ENCODE data around the gene RRBP1.

The RRBP1 gene

GRCh38 chr20:17651129-17651759 lies 30.8 kb downstream of the RRBP1 start:
- Histone ChIP-seq H3K4me1 (ENCODE audit: control insufficient read depth in 1 of 2, insufficient read depth in 2 of 2, low read length in 2 of 2) (peaks cover 58 to 66% of the 10 kb centered on the region in 2 donors), H3K27me3 (ENCODE audit: control insufficient read depth in 1 of 2, insufficient read depth in 2 of 2, low read length in 2 of 2) (no peaks in the 10 kb centered on the region), H3K36me3 (ENCODE audit: control insufficient read depth in 1 of 2, insufficient read depth in 2 of 2, low read length in 2 of 2) (peaks cover 27 to 42% of the 10 kb centered on the region in 2 donors), H3K4me3 (ENCODE audit: low read depth in 1 of 2, low read length in 2 of 2) (no peak overlapping the region), H3K9ac (ENCODE audit: low read depth in 1 of 2, low read length in 2 of 2) (no peak overlapping the region), H3K27ac (ENCODE audit: low read depth, low read length) (no peak overlapping the region), H3K9me3 (ENCODE audit: control insufficient read depth in 1 of 2, low read length in 2 of 2) (no peaks in the 10 kb centered on the region)

- H3K36me3 ChIP-seq (ENCODE audit: control insufficient read depth in 1 of 2, insufficient read depth in 2 of 2, low read length in 2 of 2), result peaks cover 27 to 36% of the 10 kb centered on the region in 2 donors
- H3K4me3 ChIP-seq (ENCODE audit: low read depth in 1 of 2, low read length in 2 of 2), result no peak overlapping the region
- H3K4me1 ChIP-seq (ENCODE audit: control insufficient read depth in 1 of 2, insufficient read depth in 2 of 2, low read length in 2 of 2), result peaks cover 65 to 72% of the 10 kb centered on the region in 2 donors
- H3K9ac ChIP-seq (ENCODE audit: low read depth in 1 of 2, low read length in 2 of 2), result no peak overlapping the region
- no peaks in the 10 kb centered on the region for H3K27me3 ChIP-seq (ENCODE audit: control insufficient read depth in 1 of 2, insufficient read depth in 2 of 2, low read length in 2 of 2)
- H3K9me3 ChIP-seq (ENCODE audit: control insufficient read depth in 1 of 2, low read length in 2 of 2), result no peaks in the 10 kb centered on the region
- no peak overlapping the region for H3K27ac ChIP-seq (ENCODE audit: low read depth, low read length)
Observed at GRCh38 chr20:17650301-17651128, 31.5 kb downstream of the RRBP1 start.

- peaks cover 80 to 87% of the 10 kb centered on the region in 2 donors for H3K4me1 ChIP-seq (ENCODE audit: control insufficient read depth in 1 of 2, insufficient read depth in 2 of 2, low read length in 2 of 2)
- peaks cover 19 to 25% of the 10 kb centered on the region in 2 donors for H3K36me3 ChIP-seq (ENCODE audit: control insufficient read depth in 1 of 2, insufficient read depth in 2 of 2, low read length in 2 of 2)
- H3K27me3 ChIP-seq (ENCODE audit: control insufficient read depth in 1 of 2, insufficient read depth in 2 of 2, low read length in 2 of 2), result no peaks in the 10 kb centered on the region
- no peak overlapping the region for H3K9ac ChIP-seq (ENCODE audit: low read depth in 1 of 2, low read length in 2 of 2)
- H3K4me3 ChIP-seq (ENCODE audit: low read depth in 1 of 2, low read length in 2 of 2), result no peak overlapping the region
- H3K27ac ChIP-seq (ENCODE audit: low read depth, low read length), result no peak overlapping the region
- H3K9me3 ChIP-seq (ENCODE audit: control insufficient read depth in 1 of 2, low read length in 2 of 2), result no peaks in the 10 kb centered on the region
Observed at GRCh38 chr20:17648791-17649730, 33.0 kb downstream of the RRBP1 start.

- no peak overlapping the region for H3K27ac ChIP-seq (ENCODE audit: low read depth, low read length)
- H3K27me3 ChIP-seq (ENCODE audit: control insufficient read depth in 1 of 2, insufficient read depth in 2 of 2, low read length in 2 of 2), result no peaks in the 10 kb centered on the region
- H3K4me1 ChIP-seq (ENCODE audit: control insufficient read depth in 1 of 2, insufficient read depth in 2 of 2, low read length in 2 of 2), result peaks cover 83 to 90% of the 10 kb centered on the region in 2 donors
- no peak overlapping the region for H3K4me3 ChIP-seq (ENCODE audit: low read depth in 1 of 2, low read length in 2 of 2)
- no peaks in the 10 kb centered on the region for H3K9me3 ChIP-seq (ENCODE audit: control insufficient read depth in 1 of 2, low read length in 2 of 2)
- peaks cover 18 to 23% of the 10 kb centered on the region in 2 donors for H3K36me3 ChIP-seq (ENCODE audit: control insufficient read depth in 1 of 2, insufficient read depth in 2 of 2, low read length in 2 of 2)
- H3K9ac ChIP-seq (ENCODE audit: low read depth in 1 of 2, low read length in 2 of 2), result no peak overlapping the region
Observed at GRCh38 chr20:17648315-17648646, 33.8 kb downstream of the RRBP1 start.

GRCh38 chr20:17647391-17648314 lies 34.4 kb downstream of the RRBP1 start:
- no peaks in the 10 kb centered on the region for H3K9me3 ChIP-seq (ENCODE audit: control insufficient read depth in 1 of 2, low read length in 2 of 2)
- H3K9ac ChIP-seq (ENCODE audit: low read depth in 1 of 2, low read length in 2 of 2), result no peak overlapping the region
- H3K27me3 ChIP-seq (ENCODE audit: control insufficient read depth in 1 of 2, insufficient read depth in 2 of 2, low read length in 2 of 2), result no peaks in the 10 kb centered on the region
- no peak overlapping the region for H3K27ac ChIP-seq (ENCODE audit: low read depth, low read length)
- H3K4me1 ChIP-seq (ENCODE audit: control insufficient read depth in 1 of 2, insufficient read depth in 2 of 2, low read length in 2 of 2), result peaks cover 80 to 88% of the 10 kb centered on the region in 2 donors
- peaks cover 13 to 24% of the 10 kb centered on the region in 2 donors for H3K36me3 ChIP-seq (ENCODE audit: control insufficient read depth in 1 of 2, insufficient read depth in 2 of 2, low read length in 2 of 2)
- no peak overlapping the region for H3K4me3 ChIP-seq (ENCODE audit: low read depth in 1 of 2, low read length in 2 of 2)

- Histone ChIP-seq H3K27me3 (ENCODE audit: control insufficient read depth in 1 of 2, insufficient read depth in 2 of 2, low read length in 2 of 2) (no peaks in the 10 kb centered on the region), H3K4me3 (ENCODE audit: low read depth in 1 of 2, low read length in 2 of 2) (no peak overlapping the region), H3K4me1 (ENCODE audit: control insufficient read depth in 1 of 2, insufficient read depth in 2 of 2, low read length in 2 of 2) (peaks cover 80 to 81% of the 10 kb centered on the region in 2 donors), H3K27ac (ENCODE audit: low read depth, low read length) (no peak overlapping the region), H3K36me3 (ENCODE audit: control insufficient read depth in 1 of 2, insufficient read depth in 2 of 2, low read length in 2 of 2) (peaks cover 17 to 25% of the 10 kb centered on the region in 2 donors), H3K9me3 (ENCODE audit: control insufficient read depth in 1 of 2, low read length in 2 of 2) (no peaks in the 10 kb centered on the region), H3K9ac (ENCODE audit: low read depth in 1 of 2, low read length in 2 of 2) (no peak overlapping the region)
Observed at GRCh38 chr20:17646961-17647301, 35.1 kb downstream of the RRBP1 start.

GRCh38 chr20:17646209-17646960 lies 35.7 kb downstream of the RRBP1 start:
- H3K27ac ChIP-seq (ENCODE audit: low read depth, low read length), result no peak overlapping the region
- no peaks in the 10 kb centered on the region for H3K27me3 ChIP-seq (ENCODE audit: control insufficient read depth in 1 of 2, insufficient read depth in 2 of 2, low read length in 2 of 2)
- peaks cover 75 to 77% of the 10 kb centered on the region in 2 donors for H3K4me1 ChIP-seq (ENCODE audit: control insufficient read depth in 1 of 2, insufficient read depth in 2 of 2, low read length in 2 of 2)
- no peaks in the 10 kb centered on the region for H3K9me3 ChIP-seq (ENCODE audit: control insufficient read depth in 1 of 2, low read length in 2 of 2)
- no peak overlapping the region for H3K9ac ChIP-seq (ENCODE audit: low read depth in 1 of 2, low read length in 2 of 2)
- peaks cover 22 to 30% of the 10 kb centered on the region in 2 donors for H3K36me3 ChIP-seq (ENCODE audit: control insufficient read depth in 1 of 2, insufficient read depth in 2 of 2, low read length in 2 of 2)
- no peak overlapping the region for H3K4me3 ChIP-seq (ENCODE audit: low read depth in 1 of 2, low read length in 2 of 2)

GRCh38 chr20:17645546-17646208 lies 36.4 kb downstream of the RRBP1 start:
- Histone ChIP-seq H3K4me1 (ENCODE audit: control insufficient read depth in 1 of 2, insufficient read depth in 2 of 2, low read length in 2 of 2) (peaks cover 69 to 70% of the 10 kb centered on the region in 2 donors), H3K9ac (ENCODE audit: low read depth in 1 of 2, low read length in 2 of 2) (no peak overlapping the region), H3K4me3 (ENCODE audit: low read depth in 1 of 2, low read length in 2 of 2) (no peak overlapping the region), H3K27ac (ENCODE audit: low read depth, low read length) (no peak overlapping the region), H3K27me3 (ENCODE audit: control insufficient read depth in 1 of 2, insufficient read depth in 2 of 2, low read length in 2 of 2) (no peaks in the 10 kb centered on the region), H3K36me3 (ENCODE audit: control insufficient read depth in 1 of 2, insufficient read depth in 2 of 2, low read length in 2 of 2) (peaks cover 27 to 37% of the 10 kb centered on the region in 2 donors), H3K9me3 (ENCODE audit: control insufficient read depth in 1 of 2, low read length in 2 of 2) (no peaks in the 10 kb centered on the region)
